GM13977 (cell line): ENCODE measurements around the gene HFE.

Source experiments
- DNase-seq: peaks from one replicate; pipeline ENCODE4 v3.0.0; 2012; ENCODE audit warnings: low spot score
- CTCF ChIP-seq: IDR thresholded peaks from 2 replicates; pipeline ENCODE4 v1.5.1; 2012; ENCODE audit warnings: mild to moderate bottlenecking, control low read depth; ENCODE audit not compliant: insufficient read depth; ENCODE audit errors: extremely low read depth, missing control alignments
- in situ Hi-C: fragments of 300-500 bp; cut with MboI; formaldehyde crosslinking; loops from one replicate; pipeline ENCODE4 v1.12.0; 2022; ENCODE audit warnings: low sequenced_read_pairs, low pct_unique_long_range_greater_than_20kb, mixed read lengths, inconsistent platforms; ENCODE audit not compliant: unreplicated experiment

HFE gene

GRCh38 chr6:26126394-26127235 lies 39.4 kb downstream of the HFE start:
- no peak for TF ChIP-seq CTCF
- in situ Hi-C loops = no loop called here
- DNase-seq = no peak

- no peak for TF ChIP-seq CTCF
- in situ Hi-C loops = no loop called here
- no peak for DNase-seq
Observed at GRCh38 chr6:26128013-26128771, 41.0 kb downstream of the HFE start.

- no peak for TF ChIP-seq CTCF
- in situ Hi-C loops = no loop called here
- no peak for DNase-seq
Observed at GRCh38 chr6:26129656-26130055, 42.4 kb downstream of the HFE start.

- in situ Hi-C loops = no loop called here
- TF ChIP-seq CTCF = no peak
- no peak for DNase-seq
Observed at GRCh38 chr6:26130581-26131249, 43.5 kb downstream of the HFE start.

- in situ Hi-C loops = no loop called here
- TF ChIP-seq CTCF = no peak
Observed at GRCh38 chr6:26131618-26132017, 44.4 kb downstream of the HFE start.

GRCh38 chr6:26133730-26134129 lies 46.5 kb downstream of the HFE start:
- DNase-seq = no peak
- no peak for TF ChIP-seq CTCF
- in situ Hi-C loops = no loop called here

More at GRCh38 chr6:26131618-26132017, 44.4 kb downstream of the HFE start:
- no peak for DNase-seq
